ENCODE measurements around the gene SFR1. TPM values are rescaled to one million over a fixed set of nuclear protein-coding genes. Genes with fewer than 3 reads are reported as not detected.

The SFR1 gene
- total RNA-seq, 1 donor: 5.4 TPM

DNA sequence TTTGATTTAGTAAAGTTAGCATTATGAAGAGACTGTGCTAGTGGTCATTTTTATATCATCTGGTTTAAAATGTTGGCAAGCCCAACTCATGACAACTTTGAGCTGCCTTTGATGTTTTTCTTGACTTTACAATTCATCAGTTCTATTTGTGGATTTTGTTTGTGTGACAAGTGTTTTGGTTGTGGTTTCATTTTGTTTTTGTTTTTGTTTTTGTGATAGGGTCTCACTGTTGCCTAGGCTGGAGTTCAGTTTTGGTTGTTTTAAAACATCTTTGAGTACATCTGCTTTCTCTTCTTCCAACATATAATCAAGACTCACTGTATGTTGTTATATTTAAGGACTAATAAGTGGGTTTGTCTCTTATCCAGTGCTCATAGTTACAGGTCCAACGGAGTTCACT, 17.6 kb upstream of the SFR1 start:
- no peak for DNase-seq (ENCODE audit: low read depth in 2 of 3, low spot score in 2 of 3)

DNA sequence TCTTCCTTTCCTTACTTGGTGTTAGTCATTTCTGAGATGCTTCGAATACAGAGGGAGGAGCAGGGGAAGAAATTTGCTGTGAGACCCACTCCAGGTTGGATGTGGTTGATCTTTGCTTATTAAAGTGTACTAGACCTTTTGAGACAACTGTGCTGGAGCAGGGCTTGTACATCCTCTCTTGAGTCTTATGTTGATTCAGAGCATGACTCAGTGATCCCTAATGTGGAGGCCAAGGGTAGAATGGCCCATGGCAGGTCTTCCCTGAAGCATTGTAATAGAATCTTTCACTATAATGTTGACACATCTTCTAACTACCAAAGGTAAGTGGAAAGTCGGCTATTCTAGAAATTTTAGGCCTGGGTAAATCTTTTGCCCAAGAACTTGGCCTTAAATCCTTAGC, 17.0 kb upstream of the SFR1 start:
- DNase-seq (ENCODE audit: low read depth in 2 of 3, low spot score in 2 of 3): no peak

DNA sequence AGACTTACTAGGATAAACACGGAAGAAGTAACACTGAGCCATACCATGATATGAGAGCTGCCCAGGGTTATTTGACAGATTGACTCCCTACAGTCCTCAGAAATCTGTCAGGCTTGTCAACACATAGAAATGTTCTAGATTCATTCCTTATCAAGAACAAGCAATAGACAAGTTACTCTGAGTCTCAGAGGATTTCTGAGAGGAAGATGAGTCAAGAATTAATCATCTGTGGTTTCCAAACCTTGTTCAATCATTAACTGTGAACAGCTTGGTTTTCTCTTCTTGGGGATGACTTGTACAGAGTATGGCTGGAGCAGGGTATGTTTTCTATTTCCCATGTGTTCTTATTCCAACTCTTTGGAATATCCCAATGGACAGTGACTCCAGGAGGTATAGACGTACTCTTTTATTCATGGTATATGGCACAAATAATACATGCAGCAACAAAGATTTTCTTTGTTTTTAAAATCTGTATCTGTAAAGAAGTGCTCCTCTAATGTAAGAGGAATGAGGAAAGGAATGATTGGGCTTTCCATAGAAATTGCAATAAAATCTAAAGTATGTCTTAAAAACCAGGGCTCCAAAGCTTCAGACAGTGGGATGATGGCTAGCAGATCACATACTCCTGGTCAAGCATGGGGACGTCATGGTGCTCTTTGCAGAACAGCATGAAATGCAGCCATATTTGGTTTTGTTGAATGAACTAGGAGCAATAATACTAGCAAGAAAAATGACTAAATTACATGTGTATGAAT, 11.9 kb upstream of the SFR1 start:
- no peak for DNase-seq (ENCODE audit: low read depth in 2 of 3, low spot score in 2 of 3)

DNA sequence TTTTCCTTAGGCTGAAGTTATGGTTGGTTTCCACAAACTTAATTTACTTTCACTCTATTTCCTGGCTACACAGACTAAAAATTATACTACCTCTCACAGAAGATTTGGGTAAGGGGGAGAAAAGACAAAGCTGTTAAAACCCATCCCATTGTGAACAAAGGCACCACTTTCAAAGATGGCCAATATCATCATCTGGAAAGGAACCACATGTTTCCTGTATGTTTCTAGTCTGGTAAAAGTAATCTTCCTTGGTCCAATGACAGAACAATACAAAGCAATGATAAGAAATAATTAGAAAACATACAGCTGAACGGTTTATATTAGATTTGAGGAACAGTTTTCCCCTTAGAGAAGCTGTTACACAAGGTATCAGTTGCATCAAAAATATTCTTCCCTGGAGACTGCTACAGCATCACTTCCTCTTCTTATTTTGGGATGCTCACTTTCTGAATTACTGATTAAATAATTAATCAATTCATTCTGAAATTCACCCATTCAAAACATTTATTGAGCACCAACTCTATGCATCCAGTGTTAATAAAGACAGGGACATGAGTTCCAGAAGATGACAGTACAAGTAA, 8.5 kb upstream of the SFR1 start:
- DNase-seq (ENCODE audit: low read depth in 2 of 3, low spot score in 2 of 3): peak in 1 of 3 donors; percentile 45

DNA sequence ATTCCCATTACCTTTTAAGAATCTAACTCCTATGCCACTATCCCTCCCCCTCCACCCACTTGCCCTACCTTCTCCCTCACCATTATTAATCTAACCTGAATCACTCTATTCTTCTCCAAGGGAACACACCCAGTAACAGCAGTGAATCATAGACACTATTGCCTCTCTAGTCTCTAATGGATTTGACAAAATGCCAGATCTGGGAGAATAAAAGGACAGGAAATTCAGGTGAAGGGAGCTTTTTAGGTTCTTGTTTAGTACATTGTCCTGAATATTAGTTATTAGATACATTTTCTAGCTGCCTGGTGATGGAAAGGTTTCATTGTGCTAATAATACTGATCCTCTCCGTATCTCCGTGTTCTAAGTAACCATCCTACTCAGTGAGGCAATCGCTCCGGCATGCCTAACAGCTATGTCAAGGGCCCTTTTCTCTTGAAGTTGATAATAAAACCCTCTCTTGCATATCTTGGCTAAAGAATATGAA, 4.1 kb upstream of the SFR1 start:
- DNase-seq (ENCODE audit: low read depth in 2 of 3, low spot score in 2 of 3): no peak

DNA sequence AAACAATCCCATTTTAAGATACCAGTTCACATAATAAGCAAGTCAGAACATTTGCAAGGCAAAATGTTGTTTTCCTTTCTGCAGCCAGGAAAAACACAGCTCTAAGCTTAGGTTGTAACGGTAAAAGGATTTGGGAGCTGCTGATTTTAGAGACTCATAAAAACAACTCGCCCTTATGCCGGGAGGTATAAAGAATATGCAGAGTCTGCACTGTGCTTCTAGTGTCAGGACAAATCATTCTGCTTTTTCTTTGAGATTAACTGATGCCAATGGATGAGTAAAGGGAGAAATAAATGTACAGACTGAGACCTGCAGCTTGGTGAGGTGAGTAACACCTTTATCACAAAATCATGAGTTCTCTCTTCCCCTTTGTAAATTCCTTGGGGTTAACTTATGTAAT, 2.0 kb upstream of the SFR1 start:
- DNase-seq (ENCODE audit: low read depth in 2 of 3, low spot score in 2 of 3): no peak

DNA sequence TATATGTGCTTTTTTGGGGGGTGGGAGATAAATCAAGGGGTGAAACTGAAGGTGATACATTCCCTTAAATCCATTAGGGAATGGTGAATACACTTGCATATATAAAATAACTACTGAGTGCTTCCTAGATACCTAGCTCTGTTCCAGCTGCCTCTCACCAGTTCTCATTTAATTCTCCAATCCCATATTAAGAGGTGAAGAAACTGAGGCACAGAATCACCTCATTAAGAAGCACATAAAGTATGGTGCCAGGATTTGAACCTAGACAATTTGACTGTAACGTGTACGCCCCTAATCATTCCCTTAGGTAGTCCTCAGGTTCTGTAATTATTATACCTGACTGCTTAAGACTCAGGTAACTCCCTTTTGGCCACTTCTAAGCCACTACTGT, 1.5 kb upstream of the SFR1 start:
- no peak for DNase-seq (ENCODE audit: low read depth in 2 of 3, low spot score in 2 of 3)

DNA sequence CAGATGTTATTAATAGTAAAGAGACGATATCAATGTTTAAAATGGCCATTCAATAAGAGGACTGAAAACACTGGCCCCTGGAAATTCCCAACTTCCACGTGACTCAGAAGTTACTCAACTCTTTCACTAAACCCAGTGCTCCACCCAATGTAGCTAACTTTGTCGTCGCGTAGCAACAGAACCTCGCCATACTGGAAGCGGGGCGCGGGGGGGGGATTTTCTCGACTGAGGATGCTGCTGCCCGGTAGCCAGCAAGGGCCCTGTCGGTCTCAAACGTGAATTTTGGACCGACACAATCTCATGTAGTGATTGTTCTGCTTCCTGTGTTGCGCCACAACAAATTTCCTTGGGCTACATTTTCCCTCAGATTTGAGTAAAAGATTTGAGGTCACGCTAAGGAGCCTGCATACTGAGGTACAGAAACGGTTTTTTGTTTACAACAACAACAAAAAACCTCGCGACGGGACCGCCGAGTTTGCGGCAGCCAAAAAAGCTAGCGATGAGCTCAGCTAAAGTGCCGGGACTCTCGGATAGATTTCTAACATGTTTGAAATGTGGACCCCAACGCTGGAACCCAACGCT, 977 bp upstream of the SFR1 start:
- peak; percentile 83 to 95 (median 94) for DNase-seq (ENCODE audit: low read depth in 2 of 3, low spot score in 2 of 3)

DNA sequence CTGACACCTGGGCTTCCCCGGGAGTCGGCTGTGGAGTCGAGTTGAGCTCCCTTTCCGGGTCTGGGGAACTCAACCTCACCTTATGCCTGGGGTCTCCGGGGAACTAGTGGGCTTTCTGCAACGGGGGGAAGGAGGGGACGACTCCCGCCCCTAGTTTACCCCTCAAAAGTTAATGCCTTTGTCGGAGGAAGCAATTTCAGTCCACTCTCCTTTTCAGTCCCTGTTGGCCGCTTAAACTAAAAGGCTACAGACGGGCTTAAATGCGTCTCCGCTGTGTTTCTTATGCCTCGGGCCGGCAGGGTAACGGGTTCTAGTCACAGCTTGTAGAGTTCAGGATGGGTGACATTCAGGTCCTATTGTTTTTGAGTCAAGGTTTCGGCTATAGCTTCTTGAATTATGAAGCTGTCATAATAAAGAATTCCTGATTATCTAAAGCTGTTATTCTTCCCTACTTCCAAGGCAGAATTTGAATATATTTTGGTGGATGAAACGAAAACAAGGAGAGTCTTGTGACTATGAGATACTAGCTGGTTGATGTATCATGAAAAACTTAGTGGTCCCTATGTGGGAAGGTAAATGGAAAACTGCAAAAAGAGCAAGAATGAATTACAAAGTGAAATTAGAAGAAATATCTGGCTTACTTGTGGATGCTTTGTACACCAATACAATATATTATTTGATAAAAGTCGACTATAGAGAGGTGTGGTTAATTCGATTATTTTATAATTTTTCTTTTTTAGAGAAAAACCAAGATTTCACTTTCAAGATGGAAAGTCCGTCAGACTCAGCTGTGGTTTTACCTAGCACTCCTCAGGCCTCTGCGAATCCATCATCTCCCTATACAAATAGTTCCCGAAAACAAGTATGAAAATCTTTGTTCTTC, 495 bp downstream of the SFR1 start:
- no peak for DNase-seq (ENCODE audit: low read depth in 2 of 3, low spot score in 2 of 3)

DNA sequence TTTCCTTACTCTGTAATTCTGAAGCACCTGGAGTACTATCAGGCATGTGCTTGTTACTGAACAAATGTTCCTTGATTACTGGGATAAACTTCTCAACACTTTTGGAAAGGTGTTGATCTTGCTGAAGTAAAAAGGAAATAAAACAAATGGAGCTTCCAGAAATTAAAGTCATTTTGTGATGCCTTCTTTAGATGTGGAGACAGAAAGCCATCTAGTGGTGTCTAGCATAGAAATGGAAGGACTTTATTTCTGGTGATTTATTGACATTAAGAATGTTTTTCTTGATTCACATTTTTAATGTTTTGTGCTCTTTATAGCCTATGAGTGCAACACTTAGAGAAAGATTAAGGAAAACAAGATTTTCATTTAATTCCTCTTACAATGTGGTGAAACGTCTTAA, 1.4 kb downstream of the SFR1 start:
- DNase-seq (ENCODE audit: low read depth in 2 of 3, low spot score in 2 of 3): peak in 1 of 3 donors; percentile 46

DNA sequence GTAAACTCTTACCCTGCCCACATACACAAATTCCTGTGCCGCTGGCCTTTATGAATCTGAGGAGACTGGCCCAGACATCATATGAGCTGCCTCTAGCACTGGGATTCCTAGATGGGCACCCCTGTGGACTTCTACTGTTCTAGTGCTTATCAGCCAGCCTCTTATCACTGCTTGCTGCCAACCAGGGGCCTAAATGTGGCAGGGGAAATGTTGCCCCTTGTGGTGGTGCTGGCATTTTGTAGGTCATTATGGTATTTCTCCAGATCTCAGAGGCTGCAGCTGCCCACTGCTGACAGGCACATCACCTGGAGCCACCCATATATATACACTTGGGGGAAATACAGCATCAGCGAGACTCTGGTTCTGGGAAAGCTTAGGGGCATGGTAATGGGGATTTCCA, 5.4 kb downstream of the SFR1 start:
- DNase-seq (ENCODE audit: low read depth in 2 of 3, low spot score in 2 of 3): peak in 2 of 3 donors; percentile 46 to 55

DNA sequence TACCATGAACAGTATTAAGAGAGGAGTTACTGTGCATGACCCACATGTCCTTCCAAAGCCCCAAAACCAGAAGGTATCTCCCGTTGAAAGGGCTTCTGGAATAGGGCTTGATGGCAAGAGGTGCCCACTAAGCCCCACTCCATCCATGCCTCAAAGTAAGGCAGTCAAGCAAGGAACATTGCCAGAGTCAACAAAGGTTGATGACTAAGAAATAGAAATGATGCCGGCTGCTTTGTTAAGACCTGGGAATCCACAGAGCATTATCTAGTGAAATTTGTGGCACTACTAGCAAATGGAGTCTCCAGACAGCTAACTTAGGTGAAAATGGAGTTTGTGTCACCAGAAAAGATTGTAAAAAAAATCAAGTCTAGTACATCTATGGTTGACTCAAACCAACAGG, 6.2 kb downstream of the SFR1 start:
- DNase-seq (ENCODE audit: low read depth in 2 of 3, low spot score in 2 of 3): no peak

DNA sequence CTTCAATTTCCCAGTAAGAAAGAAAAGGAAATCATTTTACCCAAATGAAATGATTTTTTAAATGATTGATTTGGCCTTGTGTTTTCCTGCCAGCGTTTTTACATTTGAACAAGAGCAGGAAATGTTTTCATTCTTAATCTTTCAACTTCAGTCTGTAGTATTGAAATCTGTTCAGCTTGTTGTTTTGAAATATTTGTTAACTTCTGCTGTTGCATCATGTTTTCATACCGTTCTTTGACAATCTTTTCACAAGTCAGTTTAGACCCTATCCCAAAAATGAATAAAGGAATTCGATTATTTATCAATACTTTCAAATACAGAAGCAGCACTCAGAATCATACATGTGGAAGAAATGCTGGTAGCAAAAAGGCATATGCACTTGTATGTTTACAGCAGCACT, 8.1 kb downstream of the SFR1 start:
- no peak for DNase-seq (ENCODE audit: low read depth in 2 of 3, low spot score in 2 of 3)

DNA sequence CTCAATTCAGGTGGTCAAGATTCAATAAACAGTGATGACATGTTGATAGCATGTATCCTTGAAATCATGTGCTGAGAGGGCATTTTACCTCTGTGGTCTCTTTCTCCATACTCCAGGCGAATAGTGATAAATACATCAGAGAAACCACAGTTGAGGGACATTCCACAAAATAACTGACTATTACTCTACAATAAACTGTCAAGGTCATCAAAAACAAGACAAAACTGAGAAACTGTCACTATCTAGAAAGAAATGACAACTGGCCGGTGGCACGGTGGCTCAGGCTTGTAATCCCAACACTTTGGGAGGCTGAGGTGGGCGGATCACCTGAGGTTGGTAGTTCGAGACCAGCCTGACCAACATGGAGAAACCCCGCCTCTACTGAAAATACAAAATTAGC, 16.2 kb downstream of the SFR1 start:
- DNase-seq (ENCODE audit: low read depth in 2 of 3, low spot score in 2 of 3): no peak

DNA sequence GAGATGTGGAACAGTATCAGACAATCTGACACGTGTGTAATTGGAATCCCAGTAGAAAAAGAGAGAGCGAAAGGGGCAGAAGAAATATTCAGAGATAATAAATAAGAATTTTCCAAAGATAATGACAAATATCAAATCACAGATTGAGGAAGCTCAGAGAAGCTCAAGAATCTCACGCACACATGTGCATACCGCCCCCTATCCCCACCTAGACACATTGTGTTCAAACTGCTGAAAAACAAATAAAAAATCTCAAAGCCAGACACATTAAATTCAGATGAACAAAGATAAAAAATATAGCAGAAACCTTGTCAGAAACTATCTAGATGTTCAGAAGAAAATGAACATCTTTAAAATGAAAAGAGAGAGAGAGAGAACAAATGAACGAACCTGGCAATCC, 17.2 kb downstream of the SFR1 start:
- DNase-seq (ENCODE audit: low read depth in 2 of 3, low spot score in 2 of 3): peak in 1 of 3 donors; percentile 18

DNA sequence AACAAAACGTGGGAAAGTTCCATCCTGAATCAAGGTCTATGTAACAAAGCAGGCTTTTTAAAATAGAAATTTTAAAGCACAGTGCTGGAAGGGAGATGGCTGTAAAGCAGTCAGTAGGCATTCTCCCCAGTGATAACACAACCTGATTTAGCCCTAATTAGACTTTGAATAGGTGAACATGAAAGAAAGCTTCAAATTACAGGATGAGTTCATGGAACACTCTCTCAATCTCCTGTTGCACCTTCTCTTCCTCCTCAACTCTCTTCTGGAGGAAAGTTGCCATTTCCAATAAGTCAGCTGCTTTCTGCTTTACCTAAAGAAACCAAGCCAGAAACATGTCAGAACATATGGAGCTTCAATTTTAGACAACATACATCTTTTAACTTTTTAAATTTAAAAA, 20.1 kb downstream of the SFR1 start:
- no peak for DNase-seq (ENCODE audit: low read depth in 2 of 3, low spot score in 2 of 3)

DNA sequence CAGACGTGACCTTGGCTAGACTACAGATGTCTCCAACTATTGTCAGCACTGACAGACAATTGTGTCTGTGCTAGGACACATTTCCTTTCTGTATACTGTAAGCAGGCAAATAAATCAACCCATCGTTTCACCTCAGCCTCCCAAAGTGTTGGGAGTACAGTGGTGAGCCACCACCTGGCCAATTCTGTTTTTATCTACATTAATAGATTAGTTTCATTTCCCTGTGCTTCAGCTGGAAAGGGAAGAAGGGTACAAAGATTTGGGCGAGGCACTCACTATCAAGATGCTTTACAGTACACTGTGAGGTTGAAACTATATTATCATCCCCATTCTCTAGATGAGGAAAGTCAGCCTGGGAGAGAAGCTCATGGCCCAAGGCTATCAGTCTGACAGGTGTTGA, 21.9 kb downstream of the SFR1 start:
- DNase-seq (ENCODE audit: low read depth in 2 of 3, low spot score in 2 of 3): no peak

DNA sequence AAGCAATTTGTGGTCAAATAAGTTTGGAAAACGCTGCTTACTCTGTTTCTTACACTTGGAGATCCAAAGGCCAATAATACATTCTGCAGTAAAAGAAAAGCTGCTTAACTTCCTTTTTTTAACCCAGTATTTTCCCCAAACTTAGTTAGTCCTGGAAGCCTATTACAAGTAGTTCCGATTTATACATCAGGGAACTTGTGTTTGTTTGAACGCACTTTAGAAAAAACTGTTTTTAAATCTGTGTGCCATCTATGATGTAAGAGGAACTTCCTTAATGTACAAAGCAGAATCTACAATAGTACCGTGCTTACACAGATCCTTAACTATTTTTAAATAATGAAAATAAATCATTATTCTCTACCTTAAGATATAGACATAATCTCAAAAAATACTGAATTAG, 23.0 kb downstream of the SFR1 start:
- DNase-seq (ENCODE audit: low read depth in 2 of 3, low spot score in 2 of 3): no peak

DNA sequence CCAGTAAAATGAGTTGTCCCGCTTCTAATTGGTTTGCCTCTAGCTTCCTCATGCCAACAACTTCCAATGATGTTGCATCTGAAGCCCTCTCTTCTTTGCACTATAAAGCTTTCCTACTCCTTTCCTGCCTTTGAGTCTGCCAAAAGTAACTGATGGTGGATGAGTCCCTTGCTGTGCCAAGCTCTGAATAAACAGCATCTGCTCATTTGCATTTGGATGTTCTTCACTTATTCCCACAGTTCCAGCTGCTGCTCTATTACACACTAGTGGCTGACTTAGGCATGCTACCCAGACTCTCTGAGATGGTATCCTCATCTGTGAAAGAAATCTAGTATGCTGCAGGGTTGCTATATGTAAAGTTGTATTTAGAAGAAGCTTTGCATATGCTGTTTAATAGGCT, 24.9 kb downstream of the SFR1 start:
- DNase-seq (ENCODE audit: low read depth in 2 of 3, low spot score in 2 of 3): no peak

DNA sequence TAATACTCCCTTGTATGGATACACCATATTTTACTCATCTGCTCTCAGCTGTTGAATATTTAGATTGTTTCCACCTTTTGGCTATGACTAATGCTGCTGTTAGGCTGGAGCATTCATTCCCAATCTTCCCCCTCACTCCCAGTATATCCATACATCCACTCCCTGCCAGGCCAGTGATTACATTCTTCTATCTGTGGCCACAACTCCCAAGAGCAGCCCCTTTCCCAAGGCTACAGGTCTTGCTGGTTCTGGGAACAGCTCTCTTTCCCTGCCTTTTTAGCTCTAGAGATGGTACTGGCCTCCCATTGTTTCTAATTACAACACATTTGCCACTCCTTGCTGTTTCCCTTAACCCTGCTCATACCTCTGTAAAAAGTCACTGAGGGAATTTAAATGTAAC, 28.2 kb downstream of the SFR1 start:
- no peak for DNase-seq (ENCODE audit: low read depth in 2 of 3, low spot score in 2 of 3)

DNA sequence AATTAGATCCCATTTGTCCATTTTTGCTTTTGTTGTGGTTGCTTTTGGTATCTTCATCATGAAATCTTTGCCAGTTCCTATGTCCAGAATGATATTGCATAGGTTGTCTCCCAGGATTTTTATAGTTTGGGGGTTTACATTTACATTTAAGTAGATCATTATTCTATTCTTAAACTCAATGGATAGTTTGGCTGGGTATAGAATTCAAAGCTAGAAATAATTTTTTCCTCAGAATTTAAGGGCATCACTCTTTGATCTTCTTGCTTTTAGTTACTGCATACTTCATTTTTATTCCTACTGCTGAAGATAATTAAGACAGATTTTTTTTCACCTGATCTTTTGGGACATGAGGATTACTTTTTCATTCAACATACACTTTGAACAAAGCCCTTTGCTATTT, 29.8 kb downstream of the SFR1 start:
- no peak for DNase-seq (ENCODE audit: low read depth in 2 of 3, low spot score in 2 of 3)

Measured in hematopoietic multipotent progenitor cell (in vitro differentiated cells).